K562 (cell line): ENCODE results near the gene FZD1. TPM values are rescaled to one million over a fixed set of nuclear protein-coding genes. Genes with fewer than 3 reads are reported as not detected.

ENCODE experiments used
- ARHGAP35 ChIP-seq: fragments of 450-650 bp; IDR thresholded peaks from 2 replicates; pipeline ENCODE4 v1.6.1; 2018; ENCODE audit not compliant: partially characterized antibody
- MEF2A ChIP-seq: IDR thresholded peaks from 2 replicates; pipeline ENCODE4 v1.6.1; 2011; ENCODE audit warnings: low read depth, mild to moderate bottlenecking, low read length, moderate library complexity; ENCODE audit not compliant: control insufficient read depth
- SMAD2 ChIP-seq: fragments of 150-350 bp; IDR thresholded peaks from 2 replicates; pipeline ENCODE4 v1.6.1; 2014; ENCODE audit warnings: low read depth, mild to moderate bottlenecking, low read length
- STAT5A ChIP-seq: IDR thresholded peaks from 2 replicates; pipeline ENCODE4 v1.6.1; 2012; ENCODE audit warnings: low read length, inconsistent platforms, borderline replicate concordance
- TSC22D4 ChIP-seq: fragments of 450-650 bp; IDR thresholded peaks from 2 replicates; pipeline ENCODE4 v1.6.1; 2016; ENCODE audit warnings: missing genetic modification characterization, missing biosample characterization, control low read depth
- ZNF354B ChIP-seq: fragments of 250-450 bp; sonication (Bioruptor Pico); IDR thresholded peaks from 2 replicates; pipeline ENCODE4 v1.4.0; 2020
- polyA plus RNA-seq, 8 experiments: library from polyadenylated mRNA; depleted of rRNA in 4 of 8; stranded (reverse) in 5 of 8; unstranded in 3 of 8; fragments of >200 nt; fragmentation: Nextera tagmentation in 2 of 8; fragmentation: Illumina TruSeq in 1 of 8; extraction: Ambion mirVana in 2 of 8; extraction: Trizol in 1 of 8; gene quantifications; 2 replicates each; pipeline versions ENCODE4 v1.2.1 to v1.2.3, GENCODE V29; 2011 to 2014; ENCODE audit warnings: inconsistent platforms in 1 of 8, missing spikeins in 1 of 8
- total RNA-seq, 7 experiments: library from RNA; depleted of rRNA in 6 of 7; stranded (reverse); fragments of >200 nt in 6 of 7; fragmentation: Illumina TruSeq in 2 of 7; extraction: Trizol in 2 of 7; gene quantifications; 2 replicates each; pipeline versions ENCODE4 v1.2.1 to v1.2.3, GENCODE V29; 2011 to 2021; ENCODE audit warnings: low replicate concordance in 1 of 7
- TF ChIP-seq, protein P1 (sequence below): sonication (generic); formaldehyde crosslinking; IDR thresholded peaks from 2 replicates; pipeline ENCODE4 v1.8.0; 2022; ENCODE audit warnings: mild to moderate bottlenecking, low read depth, missing genetic modification reagents
- TF ChIP-seq, protein P2 (sequence below): fragments of 450-650 bp; formaldehyde crosslinking; IDR thresholded peaks from 2 replicates; pipeline ENCODE4 v1.4.0; 2020; ENCODE audit warnings: mild to moderate bottlenecking, mixed read lengths
- TF ChIP-seq, protein P3 (sequence below): fragments of 250-450 bp; sonication (Bioruptor Pico); IDR thresholded peaks from 2 replicates; pipeline ENCODE4 v1.4.0; 2020; ENCODE audit warnings: mild to moderate bottlenecking, moderate library complexity

Gene FZD1
- total and polyA plus RNA-seq, 9 of the 15 experiments (the other 6 are each of a cell fraction or from before 2014, with no cell fraction given): 0.25 to 5.1 (median 1.8) TPM

- TF ChIP-seq, protein P1, sequence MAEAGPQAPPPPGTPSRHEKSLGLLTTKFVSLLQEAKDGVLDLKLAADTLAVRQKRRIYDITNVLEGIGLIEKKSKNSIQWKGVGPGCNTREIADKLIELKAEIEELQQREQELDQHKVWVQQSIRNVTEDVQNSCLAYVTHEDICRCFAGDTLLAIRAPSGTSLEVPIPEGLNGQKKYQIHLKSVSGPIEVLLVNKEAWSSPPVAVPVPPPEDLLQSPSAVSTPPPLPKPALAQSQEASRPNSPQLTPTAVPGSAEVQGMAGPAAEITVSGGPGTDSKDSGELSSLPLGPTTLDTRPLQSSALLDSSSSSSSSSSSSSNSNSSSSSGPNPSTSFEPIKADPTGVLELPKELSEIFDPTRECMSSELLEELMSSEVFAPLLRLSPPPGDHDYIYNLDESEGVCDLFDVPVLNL (CRISPR knock-in tag): no peak
- TF ChIP-seq STAT5A: no peak
- TF ChIP-seq, protein P2, sequence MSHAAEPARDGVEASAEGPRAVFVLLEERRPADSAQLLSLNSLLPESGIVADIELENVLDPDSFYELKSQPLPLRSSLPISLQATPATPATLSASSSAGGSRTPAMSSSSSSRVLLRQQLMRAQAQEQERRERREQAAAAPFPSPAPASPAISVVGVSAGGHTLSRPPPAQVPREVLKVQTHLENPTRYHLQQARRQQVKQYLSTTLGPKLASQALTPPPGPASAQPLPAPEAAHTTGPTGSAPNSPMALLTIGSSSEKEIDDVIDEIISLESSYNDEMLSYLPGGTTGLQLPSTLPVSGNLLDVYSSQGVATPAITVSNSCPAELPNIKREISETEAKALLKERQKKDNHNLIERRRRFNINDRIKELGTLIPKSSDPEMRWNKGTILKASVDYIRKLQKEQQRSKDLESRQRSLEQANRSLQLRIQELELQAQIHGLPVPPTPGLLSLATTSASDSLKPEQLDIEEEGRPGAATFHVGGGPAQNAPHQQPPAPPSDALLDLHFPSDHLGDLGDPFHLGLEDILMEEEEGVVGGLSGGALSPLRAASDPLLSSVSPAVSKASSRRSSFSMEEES (CRISPR knock-in tag): no peak
- TF ChIP-seq TSC22D4 (tag): no peak
- no peak for TF ChIP-seq MEF2A
- TF ChIP-seq ARHGAP35: no peak
- TF ChIP-seq ZNF354B: no peak
- TF ChIP-seq, protein P3, sequence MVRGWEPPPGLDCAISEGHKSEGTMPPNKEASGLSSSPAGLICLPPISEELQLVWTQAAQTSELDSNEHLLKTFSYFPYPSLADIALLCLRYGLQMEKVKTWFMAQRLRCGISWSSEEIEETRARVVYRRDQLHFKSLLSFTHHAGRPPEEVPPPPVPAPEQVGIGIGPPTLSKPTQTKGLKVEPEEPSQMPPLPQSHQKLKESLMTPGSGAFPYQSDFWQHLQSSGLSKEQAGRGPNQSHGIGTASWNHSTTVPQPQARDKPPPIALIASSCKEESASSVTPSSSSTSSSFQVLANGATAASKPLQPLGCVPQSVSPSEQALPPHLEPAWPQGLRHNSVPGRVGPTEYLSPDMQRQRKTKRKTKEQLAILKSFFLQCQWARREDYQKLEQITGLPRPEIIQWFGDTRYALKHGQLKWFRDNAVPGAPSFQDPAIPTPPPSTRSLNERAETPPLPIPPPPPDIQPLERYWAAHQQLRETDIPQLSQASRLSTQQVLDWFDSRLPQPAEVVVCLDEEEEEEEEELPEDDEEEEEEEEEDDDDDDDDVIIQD: no peak
- no peak for TF ChIP-seq SMAD2
Measured at GRCh38 chr7:91302794-91303193, 38.6 kb downstream of the FZD1 start (continued).
